Gastrocnemius medialis (tissue), 4 donors: ENCODE data around the gene IFNA5. TPM values are rescaled to one million over a fixed set of nuclear protein-coding genes. Genes with fewer than 3 reads are reported as not detected.

Experiments used
- ATAC-seq, 2 donors: fragments of 150-250 bp; one replicate each; pipeline ENCODE4 v1.9.1; 2016
- DNase-seq, 2 donors: peaks; one replicate each; pipeline ENCODE4 v3.0.0-alpha.2; 2019
- H3K27ac ChIP-seq, 4 donors: fragments of 200-600 bp; sonication (generic); 1 replicate in 1 of 4; 2 replicates in 3 of 4; pipeline ENCODE4 v1.5.1; 2016 to 2018; ENCODE audit warnings: mild to moderate bottlenecking in 2 of 4, moderate library complexity in 1 of 4
- H3K27me3 ChIP-seq, 3 donors: fragments of 200-600 bp; sonication (generic) in 2 of 3; 1 replicate in 1 of 3; 2 replicates in 2 of 3; pipeline versions ENCODE4 v1.5.1 to v1.6.0; 2016 to 2019; ENCODE audit warnings: mild to moderate bottlenecking in 1 of 3, moderate library complexity in 1 of 3
- H3K36me3 ChIP-seq, 2 donors: fragments of 200-600 bp; sonication (generic) in 1 of 2; one replicate each; pipeline ENCODE4 v1.5.1; 2017 to 2018
- H3K4me1 ChIP-seq, 2 donors: fragments of 200-600 bp; sonication (generic) in 1 of 2; one replicate each; pipeline ENCODE4 v1.5.1; 2016 to 2017; ENCODE audit warnings: mild to moderate bottlenecking in 2 of 2
- H3K4me3 ChIP-seq, 4 donors: fragments of 200-600 bp; sonication (generic) in 3 of 4; 1 replicate in 1 of 4; 2 replicates in 3 of 4; pipeline ENCODE4 v1.5.1; 2016 to 2019; ENCODE audit warnings: mild to moderate bottlenecking in 2 of 4
- H3K9me3 ChIP-seq, 3 donors: fragments of 200-600 bp; sonication (generic) in 2 of 3; 1 replicate in 1 of 3; 2 replicates in 2 of 3; pipeline ENCODE4 v1.5.1; 2016 to 2019
- POLR2A ChIP-seq, 2 donors: fragments of 450-650 bp; IDR thresholded peaks; one replicate each; pipeline ENCODE4 v1.6.1; 2017; ENCODE audit warnings: antibody characterized with exemption in 2 of 2, mild to moderate bottlenecking in 2 of 2, moderate library complexity in 2 of 2
- in situ Hi-C, 4 donors: fragments of 200-750 bp; cut with MboI; loops; one replicate each; pipeline versions ENCODE4 v1.15.0 to v1.8.0; 2017; ENCODE audit warnings: low sequenced_read_pairs in 4 of 4
- intact Hi-C: fragments of 100-400 bp; cut with DNase I; formaldehyde crosslinking; loops from one replicate; pipeline ENCODE4 v1.15.1; 2023; ENCODE audit warnings: low total_unique reads
- total RNA-seq, 4 donors: library from RNA; depleted of rRNA; stranded (reverse); fragments of >200 nt; gene quantifications; one replicate each; pipeline versions ENCODE4 v1.1.0 to v1.2.3, GENCODE V29; 2016
- TF ChIP-seq, protein P1 (sequence below), 5 experiments: fragments of 450-650 bp in 3 of 5; fragments of 200-600 bp in 2 of 5; sonication (generic) in 2 of 5; IDR thresholded peaks in 4 of 5; conservative IDR thresholded peaks in 1 of 5; 1 replicate in 4 of 5; 2 replicates in 1 of 5; pipeline ENCODE4 v1.5.1; 2016 to 2019; ENCODE audit warnings: antibody characterized with exemption in 5 of 5, mild to moderate bottlenecking in 3 of 5, moderate library complexity in 3 of 5

IFNA5 gene
- not detected for total RNA-seq

DNA sequence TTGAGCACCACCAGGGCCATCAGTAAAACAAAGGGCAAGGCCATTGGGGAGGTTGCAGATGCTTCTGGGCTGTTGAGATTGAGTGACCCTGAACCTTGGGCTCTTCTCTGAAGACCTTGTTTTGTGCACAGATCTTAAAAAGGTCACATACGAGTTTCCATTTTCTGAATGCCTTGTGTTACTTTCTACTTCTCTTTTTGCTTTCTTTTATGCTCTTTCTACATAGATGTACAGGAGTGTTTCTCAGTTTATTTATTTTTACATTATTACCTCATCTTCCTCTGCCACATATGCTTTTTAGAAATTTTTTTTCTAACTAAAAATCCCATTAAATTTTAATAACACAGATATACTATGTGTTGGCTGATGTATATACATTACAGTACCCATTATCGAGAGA, at the start of gene IFNA5:
Gene IFNA5 (minus strand): TSS at position 101 of the 400 bp plus-strand sequence. CDS start 57 bp downstream, at position 44.
- intact Hi-C loops (no loop called here), in situ Hi-C loops (no loop called here)
- Histone ChIP-seq H3K9me3 (no peaks in the 10 kb centered on the region), H3K4me1 (no peaks in the 10 kb centered on the region), H3K4me3 (no peak within 1 kb of the TSS), H3K36me3 (no peaks in the 10 kb centered on the region), H3K27me3 (no peaks in the 10 kb centered on the region), H3K27ac (no peak within 1 kb of the TSS)
- ATAC-seq = no peak
- TF ChIP-seq, protein P1, sequence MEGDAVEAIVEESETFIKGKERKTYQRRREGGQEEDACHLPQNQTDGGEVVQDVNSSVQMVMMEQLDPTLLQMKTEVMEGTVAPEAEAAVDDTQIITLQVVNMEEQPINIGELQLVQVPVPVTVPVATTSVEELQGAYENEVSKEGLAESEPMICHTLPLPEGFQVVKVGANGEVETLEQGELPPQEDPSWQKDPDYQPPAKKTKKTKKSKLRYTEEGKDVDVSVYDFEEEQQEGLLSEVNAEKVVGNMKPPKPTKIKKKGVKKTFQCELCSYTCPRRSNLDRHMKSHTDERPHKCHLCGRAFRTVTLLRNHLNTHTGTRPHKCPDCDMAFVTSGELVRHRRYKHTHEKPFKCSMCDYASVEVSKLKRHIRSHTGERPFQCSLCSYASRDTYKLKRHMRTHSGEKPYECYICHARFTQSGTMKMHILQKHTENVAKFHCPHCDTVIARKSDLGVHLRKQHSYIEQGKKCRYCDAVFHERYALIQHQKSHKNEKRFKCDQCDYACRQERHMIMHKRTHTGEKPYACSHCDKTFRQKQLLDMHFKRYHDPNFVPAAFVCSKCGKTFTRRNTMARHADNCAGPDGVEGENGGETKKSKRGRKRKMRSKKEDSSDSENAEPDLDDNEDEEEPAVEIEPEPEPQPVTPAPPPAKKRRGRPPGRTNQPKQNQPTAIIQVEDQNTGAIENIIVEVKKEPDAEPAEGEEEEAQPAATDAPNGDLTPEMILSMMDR (IDR thresholded peaks at IDR 0.05 in 4 of 5, conservative IDR thresholded peaks at IDR 0.05 in 1 of 5) = no peak
- TF ChIP-seq POLR2A (IDR thresholded peaks at IDR 0.05) = no peak
- DNase-seq = no peak

DNA sequence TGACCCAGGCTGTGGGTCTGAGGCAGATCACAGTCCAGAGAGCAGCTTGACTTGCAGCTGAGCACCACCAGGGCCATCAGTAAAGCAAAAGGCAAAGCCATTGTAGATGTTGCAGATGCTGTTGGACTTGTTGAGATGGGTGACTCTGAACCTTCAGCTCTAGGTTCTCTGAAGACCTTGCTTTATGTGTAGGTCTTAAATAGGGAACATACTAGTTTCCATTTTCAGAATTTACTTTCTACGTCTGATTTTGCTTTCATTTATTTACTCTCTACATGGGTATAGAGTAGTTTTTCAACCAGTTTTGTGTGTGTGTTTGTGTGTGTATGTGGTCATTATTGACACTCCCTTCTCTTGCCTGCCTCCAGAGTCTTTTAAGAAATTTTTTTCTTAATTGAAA, 45.7 kb upstream of the IFNA5 start, which contains the start of gene IFNA6:
Gene IFNA6 (minus strand): TSS at position 101 of the 400 bp plus-strand sequence. CDS start 0 bp downstream, at position 101.
- no peak for ATAC-seq

DNA sequence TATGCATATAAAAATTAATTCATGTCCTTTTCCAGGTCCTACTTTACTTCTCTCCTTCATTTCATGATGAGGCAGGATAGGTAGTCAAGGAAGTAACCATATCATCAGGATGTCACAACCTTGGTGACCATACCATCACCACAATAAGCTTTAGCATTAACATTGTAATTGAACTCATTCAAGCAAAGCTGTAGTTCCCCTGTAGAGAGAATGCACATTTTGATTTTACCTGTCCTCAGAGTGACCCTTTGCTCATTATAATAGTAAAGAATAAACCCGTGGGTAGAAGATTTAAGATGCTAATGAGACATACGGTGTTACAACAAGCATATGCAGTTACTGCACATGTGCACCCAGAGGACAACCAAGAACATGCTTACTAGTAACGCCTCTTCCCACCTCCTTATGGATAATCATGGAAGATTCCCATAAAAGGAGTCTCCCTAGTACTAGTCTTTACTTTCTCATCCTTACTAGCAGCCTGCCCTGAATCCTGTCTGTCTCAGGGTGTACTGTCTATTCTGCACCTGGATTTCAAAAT, 43.4 kb upstream of the IFNA5 start:
- TF ChIP-seq, protein P1 (IDR thresholded peaks at IDR 0.05 in 4 of 5, conservative IDR thresholded peaks at IDR 0.05 in 1 of 5) = no peak
- TF ChIP-seq POLR2A (IDR thresholded peaks at IDR 0.05) = no peak
- H3K27ac ChIP-seq = no peak overlapping the region
- ATAC-seq (no peak), DNase-seq (no peak)
- in situ Hi-C loops = loop anchor here in 2 of 4 donors (25.0 kb wide), 1 partner anchor 639 kb away; the partner anchor contains the start of genes CDKN2A (in 2 of the 2) and CDKN2B-AS1 (in 2 of the 2)
- H3K4me1 ChIP-seq = no peaks in the 10 kb centered on the region
- no peaks in the 10 kb centered on the region for H3K27me3 ChIP-seq
- intact Hi-C loops = no loop called here
- no peaks in the 10 kb centered on the region for H3K36me3 ChIP-seq
- no peak overlapping the region for H3K4me3 ChIP-seq
- no peaks in the 10 kb centered on the region for H3K9me3 ChIP-seq

More for the DNA sequence above, 45.7 kb upstream of the IFNA5 start, which contains the start of gene IFNA6:
- no peak for TF ChIP-seq POLR2A (IDR thresholded peaks at IDR 0.05)
- TF ChIP-seq, protein P1 (IDR thresholded peaks at IDR 0.05 in 4 of 5, conservative IDR thresholded peaks at IDR 0.05 in 1 of 5) = no peak
- H3K27ac ChIP-seq = no peak within 1 kb of the TSS
- H3K27me3 ChIP-seq = no peaks in the 10 kb centered on the region
- in situ Hi-C loops (no loop called here), intact Hi-C loops (no loop called here)
- H3K9me3 ChIP-seq = no peaks in the 10 kb centered on the region
- DNase-seq = no peak
- no peaks in the 10 kb centered on the region for H3K36me3 ChIP-seq
- no peak within 1 kb of the TSS for H3K4me3 ChIP-seq
- no peaks in the 10 kb centered on the region for H3K4me1 ChIP-seq

DNA sequence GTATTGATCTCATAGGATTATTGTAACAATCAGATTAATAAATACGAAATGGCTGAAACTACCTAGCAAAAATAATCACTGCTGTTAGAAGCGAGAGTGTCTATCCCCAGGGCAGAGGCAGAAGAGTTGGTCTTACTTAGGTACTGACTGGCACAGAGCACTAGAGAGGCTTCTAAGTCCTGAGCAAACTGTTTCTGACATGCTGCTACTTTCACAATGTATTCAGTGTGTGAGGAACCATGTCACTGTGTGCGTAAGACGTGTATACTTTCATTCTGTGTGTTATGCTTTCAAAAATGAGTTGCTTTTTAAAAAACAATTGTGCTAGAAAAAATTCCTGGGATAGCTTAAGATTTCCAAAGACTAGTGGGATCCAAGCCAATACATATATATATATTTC, 35.6 kb upstream of the IFNA5 start:
- no peaks in the 10 kb centered on the region for H3K27me3 ChIP-seq
- intact Hi-C loops = loop anchor here (1.0 kb wide), 1 partner anchor 42 kb away; no protein-coding TSS in a partner anchor
- H3K4me1 ChIP-seq = no peaks in the 10 kb centered on the region
- DNase-seq (no peak), ATAC-seq (no peak)
- in situ Hi-C loops = loop anchor here in 2 of 4 donors (25.0 kb wide), 1 partner anchor 647 kb away; the partner anchor contains the start of genes CDKN2A (in 2 of the 2) and CDKN2B-AS1 (in 2 of the 2)
- no peak overlapping the region for H3K27ac ChIP-seq
- TF ChIP-seq POLR2A (IDR thresholded peaks at IDR 0.05) = no peak
- no peak overlapping the region for H3K4me3 ChIP-seq
- H3K9me3 ChIP-seq = no peaks in the 10 kb centered on the region
- no peaks in the 10 kb centered on the region for H3K36me3 ChIP-seq

DNA sequence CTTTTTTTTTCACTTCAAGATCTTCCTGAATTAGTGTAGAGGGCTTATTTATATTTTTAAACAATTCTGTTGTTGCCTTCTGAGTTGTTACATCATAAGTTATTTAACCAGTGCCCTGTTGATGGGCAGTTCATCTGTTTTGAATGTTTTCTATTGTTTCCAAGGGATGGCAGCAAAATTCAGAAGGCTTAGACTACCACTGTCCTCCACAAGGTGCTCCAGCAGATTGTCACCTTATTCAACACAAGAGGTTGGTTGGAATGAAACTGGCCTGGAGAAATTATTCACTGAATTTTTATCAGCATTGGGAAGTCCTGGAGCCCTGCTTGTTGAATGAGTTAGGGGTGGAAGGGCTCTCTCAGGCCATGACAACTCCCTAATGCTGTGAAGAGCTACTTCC, 31.3 kb upstream of the IFNA5 start:
- H3K4me1 ChIP-seq = peaks cover 29% of the 10 kb centered on the region in 2 donors
- H3K36me3 ChIP-seq = no peaks in the 10 kb centered on the region
- intact Hi-C loops = no loop called here
- in situ Hi-C loops = loop anchor here in 2 of 4 donors (25.0 kb wide), 1 partner anchor 651 kb away; the partner anchor contains the start of genes CDKN2A (in 2 of the 2) and CDKN2B-AS1 (in 2 of the 2)
- H3K27ac ChIP-seq = no peak overlapping the region
- ATAC-seq (no peak), DNase-seq (no peak)
- TF ChIP-seq POLR2A (IDR thresholded peaks at IDR 0.05) = no peak
- TF ChIP-seq, protein P1 (IDR thresholded peaks at IDR 0.05 in 4 of 5, conservative IDR thresholded peaks at IDR 0.05 in 1 of 5) = no peak
- no peaks in the 10 kb centered on the region for H3K27me3 ChIP-seq
- no peak overlapping the region for H3K4me3 ChIP-seq
- no peaks in the 10 kb centered on the region for H3K9me3 ChIP-seq
